HG02938 (cell line): ENCODE data around the gene PRR16.

ENCODE experiments used
- ATAC-seq: cut with Tn5 transposase; IDR thresholded peaks from one replicate; pipeline ENCODE4 v1.9.1; 2021; ENCODE audit warnings: mild to moderate bottlenecking, moderate library complexity; ENCODE audit not compliant: unreplicated experiment

PRR16 gene

DNA sequence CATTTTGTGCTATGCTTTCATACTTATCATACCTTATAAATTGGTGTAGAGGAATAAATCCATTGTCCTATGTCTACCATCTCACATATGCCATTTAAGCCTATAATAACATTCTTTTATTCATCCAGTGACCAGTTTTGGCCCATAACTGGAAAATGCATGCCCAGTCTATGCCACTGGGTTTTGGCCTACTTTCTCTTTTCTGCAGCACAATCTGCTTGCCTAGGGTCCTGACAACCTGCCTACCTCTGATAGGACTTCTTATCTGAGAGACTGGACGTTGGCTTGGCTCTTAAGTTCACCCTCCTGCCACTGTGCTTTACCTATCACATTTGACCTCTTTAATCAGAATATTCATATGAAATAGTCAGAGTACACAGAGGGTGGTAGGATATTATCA lies 103.0 kb downstream of the PRR16 start:
- no peak for ATAC-seq

DNA sequence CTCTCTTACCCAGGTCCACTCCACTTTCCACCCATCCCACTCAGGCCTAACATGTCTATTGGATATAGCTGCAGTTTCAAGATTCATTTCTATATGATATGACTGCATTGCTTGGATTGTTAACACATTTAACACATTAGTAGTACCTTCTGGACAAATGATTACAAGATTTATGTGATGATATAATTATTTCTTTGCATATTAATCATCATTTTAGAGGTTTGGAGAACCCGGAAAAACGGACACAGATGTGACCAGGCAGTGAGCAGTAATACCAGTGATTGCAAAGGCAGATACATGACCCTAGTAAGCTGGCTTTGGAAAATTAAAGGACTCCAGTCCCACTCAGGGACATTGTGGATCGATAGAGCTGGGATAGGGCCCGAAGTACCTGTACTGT lies 103.8 kb downstream of the PRR16 start:
- no peak for ATAC-seq

DNA sequence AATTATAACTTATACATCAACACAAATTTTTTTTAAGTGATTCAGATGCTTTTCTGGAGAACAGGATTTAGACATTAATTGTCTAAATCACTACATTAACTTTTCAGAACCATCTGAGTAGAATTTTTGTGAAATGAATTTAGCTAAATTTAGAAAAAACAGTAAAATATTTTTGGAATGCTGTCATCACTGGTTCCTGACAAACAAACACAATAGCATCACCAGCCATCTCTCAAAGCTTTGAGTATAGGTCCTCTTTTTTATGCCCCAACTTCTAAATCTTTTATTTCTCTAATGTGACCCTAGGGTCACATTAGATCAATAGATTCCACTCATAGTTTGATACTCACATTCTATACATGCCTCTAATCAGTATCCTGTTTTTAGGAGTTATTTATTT lies 104.6 kb downstream of the PRR16 start:
- ATAC-seq: no peak

DNA sequence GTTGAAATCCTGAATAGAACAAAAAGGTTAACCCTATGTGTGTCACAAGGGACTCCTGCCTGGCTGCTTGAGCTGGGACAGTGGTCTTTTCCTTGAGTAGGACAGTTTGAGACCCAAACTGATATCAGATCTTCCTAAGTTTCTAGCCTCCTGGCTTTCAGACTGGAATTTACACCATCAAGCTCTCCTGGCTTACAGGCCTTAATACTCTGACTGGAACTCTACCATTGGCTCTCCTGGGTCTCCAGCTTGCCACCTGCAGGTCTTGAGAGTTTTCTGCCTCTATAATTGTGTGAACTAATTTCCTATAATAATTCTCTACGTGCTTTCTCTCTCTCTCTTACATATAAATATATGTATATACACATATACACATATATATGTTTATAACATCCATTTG lies 112.5 kb downstream of the PRR16 start:
- ATAC-seq: no peak

DNA sequence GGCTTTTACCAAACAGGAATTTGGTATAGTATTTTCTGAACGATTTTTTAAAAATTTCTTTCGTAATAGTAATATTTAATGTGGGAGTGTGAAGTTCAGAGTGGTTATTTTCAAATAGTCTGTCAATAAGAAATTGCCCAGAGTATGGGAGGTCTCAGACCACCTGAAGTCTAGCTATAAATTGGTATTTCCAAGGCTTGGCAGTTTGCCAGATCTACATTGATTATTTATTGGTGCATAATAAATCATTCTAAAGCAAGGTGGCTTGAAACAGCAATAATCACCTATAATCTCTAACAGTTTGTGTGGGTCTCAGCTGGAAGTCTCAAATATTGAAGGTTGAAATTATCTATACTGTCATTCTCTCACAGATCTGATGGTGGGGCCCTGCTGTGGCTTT lies 118.5 kb downstream of the PRR16 start:
- ATAC-seq: no peak

DNA sequence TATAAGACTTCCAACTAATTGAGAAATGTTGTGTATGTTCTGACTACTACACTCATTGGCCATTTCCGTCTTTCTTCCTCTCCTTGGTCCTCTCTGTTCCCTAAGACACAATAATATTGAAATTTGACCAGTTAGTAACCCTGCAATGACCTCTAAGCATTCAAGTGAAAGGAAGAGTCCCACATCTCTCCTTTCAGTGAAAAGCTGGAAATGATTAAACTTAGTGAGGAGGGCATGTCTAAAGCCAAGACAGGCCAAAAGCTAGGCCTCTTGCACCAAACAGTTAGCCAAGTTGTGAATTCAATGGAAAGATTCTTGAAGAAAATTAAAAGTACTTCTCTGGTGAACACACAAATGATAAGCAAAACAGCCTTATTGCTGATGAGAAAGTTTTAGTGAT lies 122.5 kb downstream of the PRR16 start:
- no peak for ATAC-seq

DNA sequence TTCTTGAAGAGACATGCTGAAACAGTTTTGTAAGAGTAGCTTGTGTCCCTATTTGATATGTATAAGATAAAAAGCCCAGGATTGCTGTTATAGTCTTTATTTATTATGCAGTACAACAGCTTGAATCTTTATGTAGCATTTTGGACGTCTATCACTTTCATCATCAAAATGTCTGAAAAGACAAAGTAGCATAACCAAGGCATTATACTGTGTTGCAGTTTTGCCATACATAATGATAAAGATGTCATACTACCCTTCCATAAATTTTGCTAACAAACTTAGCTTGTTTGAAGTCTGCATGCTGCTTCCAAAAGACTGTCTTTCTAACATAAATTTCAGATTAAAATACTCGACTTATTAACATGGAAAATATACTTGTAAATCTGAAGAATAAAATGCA lies 127.8 kb downstream of the PRR16 start:
- no peak for ATAC-seq

DNA sequence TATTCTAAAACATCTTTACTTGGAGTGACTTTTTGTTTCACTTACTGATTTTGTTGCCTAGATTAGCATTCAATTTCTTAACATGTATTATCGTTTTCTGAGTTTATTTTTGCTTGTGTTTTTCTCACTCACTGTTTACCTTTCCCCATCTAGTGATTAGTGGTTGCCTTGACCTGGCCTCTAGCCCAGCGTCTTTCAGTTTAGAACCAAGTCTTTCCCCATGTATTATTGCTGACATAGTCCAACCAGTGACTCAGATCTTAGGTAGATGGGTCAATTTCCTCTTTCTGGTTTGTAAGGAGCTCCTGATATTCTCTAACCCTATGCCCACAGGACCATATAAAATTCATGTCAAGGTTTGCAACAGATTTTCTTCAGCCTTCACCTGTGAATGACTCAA lies 135.5 kb downstream of the PRR16 start:
- ATAC-seq: no peak

DNA sequence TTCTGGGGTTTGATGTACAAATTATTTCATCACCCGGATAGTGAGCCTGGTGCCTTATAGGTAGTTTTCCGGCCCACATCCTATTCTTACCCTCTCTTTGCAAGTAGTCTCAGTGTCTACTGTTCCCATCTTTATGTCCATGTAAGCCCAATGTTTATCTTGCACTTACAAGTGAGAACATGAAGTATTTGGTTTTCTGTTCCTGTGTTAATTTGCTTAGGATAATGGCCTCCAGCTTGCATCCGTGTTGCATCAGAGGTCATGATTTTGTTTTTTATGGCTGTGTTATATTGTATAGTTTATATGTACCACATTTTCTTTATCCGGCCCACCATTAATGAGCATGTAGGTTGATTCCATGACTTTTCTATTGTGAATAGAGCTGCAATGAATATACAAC lies 136.5 kb downstream of the PRR16 start:
- ATAC-seq: no peak

DNA sequence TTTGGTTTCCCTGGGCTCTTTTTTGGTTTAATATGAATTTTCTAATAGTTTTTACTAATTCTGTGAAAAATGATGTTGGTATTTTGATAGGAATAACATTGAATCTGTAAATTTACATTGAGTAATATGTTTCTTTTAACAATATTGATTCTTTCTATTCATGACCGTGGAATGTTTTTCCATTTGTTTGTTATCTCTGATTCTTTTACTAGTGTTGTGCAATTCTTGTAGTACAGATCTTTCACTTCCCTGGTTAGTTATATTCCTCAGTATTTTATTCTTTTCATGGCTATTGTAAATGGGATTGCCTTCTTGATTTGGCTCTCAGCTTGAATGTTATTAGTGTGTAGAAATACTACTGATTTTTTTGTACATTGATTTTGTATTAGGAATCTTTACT lies 137.9 kb downstream of the PRR16 start:
- ATAC-seq: no peak

DNA sequence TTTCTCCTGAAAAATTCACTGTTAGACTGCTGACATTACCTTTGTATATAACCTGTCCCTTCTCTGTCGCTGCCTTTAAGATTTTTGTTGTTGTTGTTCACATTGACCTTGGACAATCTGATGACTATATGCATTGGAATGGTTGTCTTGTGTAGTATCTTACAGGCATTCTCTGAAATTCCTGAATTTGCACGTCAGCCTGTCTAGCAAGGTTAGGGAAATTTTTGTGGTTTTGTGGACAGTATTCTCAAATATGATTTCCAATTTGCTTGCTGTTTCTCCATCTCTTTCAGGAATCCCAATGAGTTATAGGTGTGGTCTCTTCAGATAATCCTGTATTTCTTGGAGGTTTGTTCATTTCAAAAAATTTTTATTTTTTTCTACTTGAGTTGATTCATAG lies 140.8 kb downstream of the PRR16 start:
- no peak for ATAC-seq

DNA sequence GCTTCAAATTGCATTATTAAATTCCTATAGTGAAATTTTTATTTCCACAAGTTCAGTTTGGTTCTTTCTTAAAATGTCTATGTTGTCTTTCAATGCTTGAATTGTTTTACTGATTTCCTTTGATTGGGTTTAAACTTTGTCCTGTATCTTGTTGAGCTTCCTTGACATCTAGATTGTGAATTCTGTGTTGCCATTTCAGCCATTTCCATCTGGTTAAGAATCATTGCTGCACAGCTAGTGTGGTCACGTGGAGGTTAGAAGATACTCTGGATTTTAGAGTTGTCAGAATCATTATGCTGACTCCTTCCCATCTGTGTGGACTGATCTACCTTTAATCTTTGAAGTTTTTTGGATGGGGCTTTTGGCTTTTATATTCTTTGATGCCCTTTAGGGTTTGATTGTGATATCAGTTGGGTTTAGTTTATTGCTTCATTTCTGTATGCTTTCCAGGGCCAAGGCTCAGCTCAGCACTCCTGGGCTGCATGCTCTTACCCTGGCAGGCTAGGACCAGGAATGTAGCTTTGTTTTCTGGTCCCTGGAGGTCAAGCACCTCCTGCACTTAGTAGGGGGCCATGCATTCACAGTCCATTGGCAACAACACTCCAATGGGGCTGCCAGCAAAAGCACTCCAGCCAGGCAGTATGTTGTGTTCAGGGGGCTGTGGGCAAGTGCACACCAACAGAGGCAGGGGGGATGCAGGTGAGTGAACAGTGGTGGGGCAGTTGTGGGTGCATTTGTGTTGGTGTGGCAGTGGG lies 141.4 kb downstream of the PRR16 start:
- no peak for ATAC-seq

DNA sequence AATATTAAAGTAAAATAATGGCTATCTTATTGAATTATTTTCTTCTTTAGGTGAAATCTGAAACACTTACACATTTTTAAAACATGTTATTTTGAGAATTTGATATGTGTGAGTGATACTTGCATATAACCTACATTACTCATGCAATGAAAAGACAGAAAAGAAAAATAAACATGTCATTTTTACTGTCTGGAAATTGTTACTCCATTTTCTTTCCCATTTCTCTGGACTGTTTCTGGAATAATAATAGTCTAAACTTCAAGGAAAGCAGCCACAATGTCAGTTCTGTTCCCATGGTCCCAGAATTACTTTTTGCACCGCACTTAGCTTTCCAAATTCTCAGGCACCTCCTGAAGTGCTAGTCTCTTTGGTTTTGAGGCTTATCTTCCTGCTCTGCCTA lies 145.5 kb downstream of the PRR16 start:
- no peak for ATAC-seq

DNA sequence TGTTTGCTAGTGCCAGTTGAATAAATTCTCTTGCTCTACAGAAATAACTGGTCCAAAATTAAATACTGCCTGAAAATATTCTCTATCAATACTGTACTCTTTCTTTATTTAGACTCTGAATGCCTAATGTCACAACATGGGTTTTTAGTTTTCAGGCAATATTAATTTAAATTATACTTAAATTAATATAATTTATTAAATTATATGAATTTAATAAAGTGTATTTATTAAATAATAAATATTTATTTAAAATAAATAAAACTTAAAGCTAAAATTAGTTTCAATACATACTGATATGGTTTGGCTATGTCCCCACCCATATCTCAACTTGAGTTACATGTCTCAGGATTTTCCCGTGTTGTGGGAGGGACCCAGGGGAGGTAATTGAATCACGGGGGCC lies 146.0 kb downstream of the PRR16 start:
- ATAC-seq: no peak

DNA sequence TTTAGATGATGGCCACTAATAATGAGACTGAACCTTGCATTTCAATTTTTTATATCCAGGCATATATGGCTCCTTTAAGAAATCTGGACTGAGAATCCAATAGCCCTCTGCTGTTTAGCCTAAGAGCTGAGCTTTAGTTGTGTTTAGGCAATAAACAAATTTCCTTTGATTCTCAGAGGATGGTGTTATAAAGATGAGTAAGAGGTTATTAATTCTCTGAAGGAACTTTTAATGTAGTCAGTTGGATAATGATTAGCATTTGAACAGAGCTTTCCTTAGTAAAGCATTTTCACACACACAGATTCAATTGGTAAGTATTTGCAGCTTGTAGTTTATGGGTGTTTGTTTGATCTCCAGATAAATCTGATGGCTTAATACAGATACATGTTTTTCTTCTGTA lies 149.6 kb downstream of the PRR16 start:
- no peak for ATAC-seq

DNA sequence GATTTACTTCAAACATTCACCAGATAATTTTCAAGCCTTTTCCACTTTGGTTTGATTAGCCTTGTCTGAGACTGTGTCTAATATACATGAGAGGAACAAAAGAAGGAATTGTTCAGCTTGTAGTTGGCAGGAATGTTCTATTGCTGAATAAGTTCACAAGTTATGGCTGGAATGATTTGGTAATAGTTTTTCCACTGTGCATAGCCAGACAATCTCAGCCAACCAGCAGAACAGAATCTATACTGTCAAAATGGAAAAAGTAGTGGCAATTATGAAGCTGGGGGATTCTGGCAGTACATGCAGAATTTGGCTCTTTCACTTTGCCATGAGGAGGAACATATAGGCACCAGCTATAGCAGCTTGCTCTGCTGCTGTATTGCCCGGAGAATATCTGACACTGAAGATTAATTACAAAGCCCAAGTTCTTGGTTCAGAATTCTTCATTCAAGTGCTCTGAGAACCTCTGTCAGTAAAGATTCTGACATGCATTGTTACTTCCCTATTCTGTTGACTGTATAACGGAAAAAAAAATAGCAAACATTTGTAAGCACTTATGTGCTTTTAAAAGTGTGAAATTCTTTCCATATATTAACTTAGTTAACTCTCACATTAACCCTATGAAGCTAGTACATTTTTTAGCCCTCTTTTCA lies 150.6 kb downstream of the PRR16 start:
- no peak for ATAC-seq

DNA sequence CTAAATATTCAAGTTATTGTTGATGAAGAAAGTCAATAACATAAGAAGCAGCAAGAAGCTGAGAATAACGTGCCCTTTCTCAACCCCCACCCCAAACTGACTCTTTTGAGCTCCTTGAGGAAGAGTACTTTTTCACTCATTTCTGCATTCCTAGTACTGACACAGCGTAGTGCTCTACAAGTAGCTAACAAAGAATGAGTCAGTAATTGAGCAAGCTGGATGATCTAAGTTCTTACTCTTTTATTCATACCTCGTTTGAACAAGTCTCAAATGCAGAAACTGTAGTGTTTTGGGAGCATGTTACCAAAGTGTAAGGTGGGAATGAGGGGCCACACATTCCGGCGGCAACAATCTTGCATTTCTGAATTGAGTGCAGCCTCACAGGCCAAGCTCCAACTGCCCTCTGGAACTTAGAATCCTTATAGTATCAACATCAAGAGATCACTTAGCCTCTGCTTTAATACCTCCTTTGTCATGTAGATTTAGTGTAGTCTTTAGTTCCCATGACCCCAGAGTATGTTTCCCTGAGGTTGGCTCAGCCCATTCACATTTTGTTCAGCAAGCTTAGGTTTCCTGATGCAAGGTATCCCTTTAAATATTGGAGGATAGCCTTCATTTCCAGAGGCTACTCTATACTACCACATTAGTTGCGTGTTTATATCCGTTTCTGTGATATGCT lies 152.0 kb downstream of the PRR16 start:
- ATAC-seq: no peak

DNA sequence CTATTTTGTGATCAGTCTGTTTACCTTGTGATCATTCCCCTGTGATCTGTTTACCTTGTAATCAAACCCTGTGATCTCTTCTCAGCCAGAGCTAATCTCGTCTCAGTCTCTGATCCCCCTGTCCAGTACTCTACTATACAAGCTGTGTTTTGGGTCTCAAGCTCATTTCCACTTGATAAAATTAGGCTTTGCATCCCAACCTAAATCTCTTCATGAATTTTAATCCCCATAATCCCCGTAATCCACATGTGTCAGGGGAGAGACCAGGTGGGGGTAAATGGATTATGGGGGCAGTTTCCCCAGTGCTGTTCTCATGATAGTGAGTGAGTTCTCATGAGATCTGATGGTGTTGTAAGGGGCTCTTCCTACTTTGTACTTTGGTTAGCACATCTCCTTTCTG lies 157.2 kb downstream of the PRR16 start:
- no peak for ATAC-seq

DNA sequence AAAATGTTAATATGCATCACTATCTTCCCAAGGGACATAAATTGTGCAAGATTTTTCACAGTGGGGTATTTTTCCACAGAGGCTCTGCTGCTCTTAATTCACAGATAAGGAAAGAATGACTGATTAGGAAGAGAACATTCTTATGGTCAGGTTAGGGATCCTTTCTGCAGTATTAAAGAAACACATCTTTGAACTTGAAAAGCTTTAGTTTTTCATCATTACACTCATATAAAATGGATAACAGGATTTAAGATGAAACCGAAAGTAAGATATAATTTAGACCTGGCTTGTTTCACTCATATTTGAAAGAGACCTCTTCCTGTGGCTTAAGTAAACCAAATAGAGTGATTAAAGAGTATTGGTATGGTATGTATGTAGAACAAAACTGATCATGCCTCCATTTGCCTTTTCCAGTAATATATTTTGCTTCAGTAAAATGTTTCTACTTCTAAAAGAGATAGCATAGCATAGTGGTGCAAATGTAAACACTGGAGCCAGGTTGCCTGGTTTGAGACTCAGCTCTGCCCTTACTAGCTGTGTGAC lies 160.0 kb downstream of the PRR16 start:
- ATAC-seq: no peak

DNA sequence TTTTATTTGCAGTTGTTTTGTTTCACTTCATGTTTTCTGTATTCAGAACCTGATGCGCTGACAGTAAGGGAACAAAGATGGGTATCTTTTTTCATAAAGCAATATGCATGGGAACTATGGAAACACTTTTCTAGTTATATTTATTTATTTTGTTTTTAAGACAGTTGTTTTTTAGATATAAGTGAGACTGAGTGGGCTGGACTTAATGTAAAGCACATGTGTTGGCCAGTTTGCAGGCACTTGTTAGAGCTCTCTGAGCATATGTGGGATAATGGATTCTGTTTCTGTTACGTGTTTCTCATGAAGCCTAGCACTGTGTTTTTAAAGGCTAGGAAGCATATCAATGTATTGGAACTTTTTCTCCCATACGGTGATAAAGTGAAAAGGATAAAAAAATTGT lies 164.1 kb downstream of the PRR16 start:
- no peak for ATAC-seq

DNA sequence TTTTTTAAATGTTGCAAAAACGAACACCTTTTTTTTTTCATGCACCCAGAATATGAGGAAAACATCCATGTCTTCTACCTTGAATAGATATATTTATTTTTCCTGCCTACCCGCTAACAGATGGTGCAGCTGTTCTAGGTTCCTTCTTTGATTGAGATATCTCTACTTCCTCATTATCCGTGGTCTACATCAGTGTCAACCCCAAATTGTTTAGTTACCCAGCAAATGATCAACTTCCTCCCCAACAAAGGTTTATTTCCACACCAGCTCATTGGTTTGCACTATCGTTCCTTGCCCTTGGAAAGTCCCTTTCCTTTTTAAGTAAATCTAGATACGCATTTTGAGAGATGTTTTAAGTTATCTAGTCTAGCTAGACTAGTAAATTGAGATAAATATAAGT lies 166.4 kb downstream of the PRR16 start:
- ATAC-seq: no peak

DNA sequence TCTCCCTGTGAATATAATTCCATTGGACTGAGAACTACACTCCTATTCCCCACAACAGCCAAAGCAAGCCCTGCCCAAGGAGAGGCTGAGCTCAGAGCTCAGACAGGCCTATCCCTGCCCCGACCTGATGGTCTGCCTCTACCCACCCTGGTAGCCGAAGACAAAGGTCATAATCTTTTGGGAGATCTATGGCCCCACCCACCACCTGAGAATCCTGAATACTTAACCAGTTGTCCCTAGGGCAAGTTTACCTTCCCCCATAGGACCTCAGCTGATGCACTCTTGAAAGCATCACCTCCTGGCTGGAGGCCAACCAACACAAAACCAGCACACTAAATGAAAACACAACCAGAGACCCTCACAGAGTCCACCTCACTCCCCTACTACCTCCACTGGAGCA lies 167.5 kb downstream of the PRR16 start:
- ATAC-seq: no peak
